Measurements from ENCODE around the gene NCR3LG1.

GRCh38 chr11:17401841-17402240 lies 50.2 kb downstream of the NCR3LG1 start:
- TF ChIP-seq ZNF766 (CRISPR knock-in tag; conservative IDR thresholded peaks at IDR 0.05) (no peak), JUN (IDR thresholded peaks at IDR 0.05; ENCODE audit: borderline replicate concordance, low read depth, low read length) (no peak), JUN (CRISPR knock-in tag; IDR thresholded peaks at IDR 0.05; ENCODE audit: borderline replicate concordance) (no peak), CREB1 (IDR thresholded peaks at IDR 0.05) (no peak), CREB1 (CRISPR knock-in tag; IDR thresholded peaks at IDR 0.05) (no peak), ZNF785 (CRISPR knock-in tag; IDR thresholded peaks at IDR 0.05) (no peak), POLR2AphosphoS5 (IDR thresholded peaks at IDR 0.05; ENCODE audit: control insufficient read depth, insufficient read depth, low read depth, low read length) (no peak), XRCC5 (IDR thresholded peaks at IDR 0.05; ENCODE audit: low read depth, low read length) (no peak)

Data from K562 (cell line).